Right cardiac atrium (tissue), 5 donors: Measurements from ENCODE around the gene SPINDOC. TPM values are rescaled to one million over a fixed set of nuclear protein-coding genes. Genes with fewer than 3 reads are reported as not detected.

Experiments used
- ATAC-seq, 2 donors: fragments of 200-7000 bp; cut with Tn5 transposase; one replicate each; pipeline versions ENCODE4 v1.8.0 to v1.9.1; 2020; ENCODE audit warnings: moderate library complexity in 2 of 2, mild to moderate bottlenecking in 1 of 2
- DNase-seq, 3 donors: peaks; one replicate each; pipeline ENCODE4 v3.0.0-alpha.2; 2020
- H3K27ac ChIP-seq: one replicate; pipeline ENCODE4 v1.5.1; 2013; ENCODE audit warnings: mild to moderate bottlenecking, low read length, control low read depth, moderate library complexity
- H3K27me3 ChIP-seq: one replicate; pipeline ENCODE4 v1.6.1; 2013; ENCODE audit not compliant: control insufficient read depth, insufficient read depth
- H3K4me1 ChIP-seq: one replicate; pipeline ENCODE4 v1.6.1; 2013; ENCODE audit warnings: low read length; ENCODE audit not compliant: control insufficient read depth, insufficient read depth
- H3K4me3 ChIP-seq: one replicate; pipeline ENCODE4 v1.5.1; 2013; ENCODE audit warnings: low read length, control low read depth
- H3K9me3 ChIP-seq: one replicate; pipeline ENCODE4 v1.6.1; 2013; ENCODE audit warnings: low read length; ENCODE audit not compliant: control insufficient read depth
- WGBS: extraction: QIAGEN DNeasy Blood & Tissue Kit; methylation state at CpG from one replicate; pipeline ENCODE4 v1.1.7; 2013; 5-methylcytosine and 5-hydroxymethylcytosine counted together
- intact Hi-C, 4 donors: fragments of 100-400 bp; cut with DNase I; formaldehyde crosslinking; loops; one replicate each; pipeline versions ENCODE4 v1.11.0 to v1.14.0; 2022 to 2023
- polyA plus RNA-seq: library from polyadenylated mRNA; stranded (reverse); fragments of 200-250 nt; gene quantifications from one replicate; pipeline ENCODE4 v1.2.3, GENCODE V29; 2013
- total RNA-seq, 4 donors: library from RNA; stranded (reverse); fragmentation: NEBNext Ultra II Directional; extraction: Animal tissue kit (Norgen Biotek cat#: 25700); gene quantifications; one replicate each; pipeline ENCODE4 v1.2.1, GENCODE V29; 2021
- donor health status: healthy with polysubstance abuse.
- donor health status: DM: no; HTN: yes; CAD: no.
- donor health status: DM: no; HTN: no; CAD: no.
- donor health status: DM: no; HTN: yes; CAD: no; lungs with severe emphysema.
- donor health status: DM: yes; HTN: yes; CAD: no.

SPINDOC gene
- total and polyA plus RNA-seq, 5 donors: 12.8 to 18.8 (median 16.8) TPM

DNA sequence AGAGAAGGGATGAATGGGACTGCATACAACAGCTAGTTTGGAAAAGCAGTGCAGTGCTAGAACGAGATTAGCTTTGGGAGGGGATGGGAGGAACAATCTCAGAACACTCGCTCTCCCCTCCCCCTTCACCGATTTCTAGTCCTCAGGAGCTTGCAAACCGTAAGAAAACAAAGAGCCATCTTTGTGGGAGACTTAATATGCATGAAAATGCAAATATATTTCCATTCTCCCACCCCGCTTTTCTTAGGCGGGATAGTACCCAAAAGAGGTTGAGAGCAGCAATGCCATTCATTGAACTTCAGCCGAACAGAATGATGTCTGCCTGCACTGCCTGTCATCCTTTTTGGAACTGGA, 1.1 kb downstream of the SPINDOC start:
- no peak for DNase-seq
- no peaks in the 10 kb centered on the region for H3K9me3 ChIP-seq
- WGBS: 12% methylated on average over 7 of the region's 7 CpGs
- H3K4me1 ChIP-seq: no peaks in the 10 kb centered on the region
- peak overlapping the region; percentile 89 for H3K4me3 ChIP-seq
- ATAC-seq: no peak
- H3K27ac ChIP-seq: no peak overlapping the region
- intact Hi-C loops: loop anchor here in 1 of 4 donors (5.0 kb wide), 1 partner anchor 47 kb away; the partner anchor contains the start of gene ZFTA
- H3K27me3 ChIP-seq: no peaks in the 10 kb centered on the region

DNA sequence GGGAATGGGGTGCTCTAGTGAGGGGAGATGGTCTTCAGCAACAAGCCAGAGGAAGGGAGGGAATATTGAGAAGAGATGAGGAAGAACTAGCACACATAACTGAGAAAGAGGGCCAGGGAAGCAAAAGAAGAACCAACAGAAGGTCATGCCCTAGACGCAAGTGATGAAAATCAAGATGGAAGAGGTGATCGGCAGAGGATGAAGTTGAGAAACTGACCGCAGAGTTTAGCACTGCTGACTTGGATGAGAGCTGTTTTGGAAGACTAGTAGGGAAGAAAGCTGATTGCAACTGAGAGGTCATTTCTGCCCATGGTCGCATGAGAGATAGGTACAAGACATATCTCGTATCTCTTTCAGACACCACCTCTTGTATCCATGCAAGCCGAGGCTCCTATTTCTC, 2.9 kb downstream of the SPINDOC start:
- intact Hi-C loops: no loop called here
- DNase-seq: no peak
- Histone ChIP-seq H3K4me1 (no peaks in the 10 kb centered on the region), H3K4me3 (no peak overlapping the region), H3K9me3 (no peaks in the 10 kb centered on the region), H3K27ac (no peak overlapping the region), H3K27me3 (no peaks in the 10 kb centered on the region)
- 93% methylated on average over 6 of the region's 6 CpGs for WGBS
- no peak for ATAC-seq

DNA sequence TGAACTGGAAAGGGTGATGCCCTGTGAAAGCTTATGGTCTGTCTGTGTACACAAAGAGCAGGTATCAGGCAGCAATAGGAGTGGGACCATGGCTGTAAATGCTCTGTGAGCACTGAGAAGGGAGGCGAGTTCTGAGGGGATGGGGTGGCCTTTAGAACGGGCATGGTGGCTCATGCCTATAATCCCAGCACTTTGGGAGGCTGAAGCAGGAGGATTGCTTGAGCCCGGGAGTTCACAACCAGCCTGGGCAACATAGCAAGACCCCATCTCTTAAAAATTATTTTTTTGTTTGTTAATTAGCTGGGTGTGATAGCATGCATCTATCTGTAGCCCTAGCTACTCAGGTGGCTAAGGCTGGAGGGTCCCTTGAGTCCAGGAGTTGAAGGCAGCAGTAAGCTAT, 3.5 kb downstream of the SPINDOC start:
- H3K27ac ChIP-seq: no peak overlapping the region
- no peaks in the 10 kb centered on the region for H3K4me1 ChIP-seq
- 95% methylated on average over 3 of the region's 3 CpGs for WGBS
- no peaks in the 10 kb centered on the region for H3K9me3 ChIP-seq
- no peak overlapping the region for H3K4me3 ChIP-seq
- DNase-seq: no peak
- intact Hi-C loops: no loop called here
- ATAC-seq: no peak
- H3K27me3 ChIP-seq: no peaks in the 10 kb centered on the region

DNA sequence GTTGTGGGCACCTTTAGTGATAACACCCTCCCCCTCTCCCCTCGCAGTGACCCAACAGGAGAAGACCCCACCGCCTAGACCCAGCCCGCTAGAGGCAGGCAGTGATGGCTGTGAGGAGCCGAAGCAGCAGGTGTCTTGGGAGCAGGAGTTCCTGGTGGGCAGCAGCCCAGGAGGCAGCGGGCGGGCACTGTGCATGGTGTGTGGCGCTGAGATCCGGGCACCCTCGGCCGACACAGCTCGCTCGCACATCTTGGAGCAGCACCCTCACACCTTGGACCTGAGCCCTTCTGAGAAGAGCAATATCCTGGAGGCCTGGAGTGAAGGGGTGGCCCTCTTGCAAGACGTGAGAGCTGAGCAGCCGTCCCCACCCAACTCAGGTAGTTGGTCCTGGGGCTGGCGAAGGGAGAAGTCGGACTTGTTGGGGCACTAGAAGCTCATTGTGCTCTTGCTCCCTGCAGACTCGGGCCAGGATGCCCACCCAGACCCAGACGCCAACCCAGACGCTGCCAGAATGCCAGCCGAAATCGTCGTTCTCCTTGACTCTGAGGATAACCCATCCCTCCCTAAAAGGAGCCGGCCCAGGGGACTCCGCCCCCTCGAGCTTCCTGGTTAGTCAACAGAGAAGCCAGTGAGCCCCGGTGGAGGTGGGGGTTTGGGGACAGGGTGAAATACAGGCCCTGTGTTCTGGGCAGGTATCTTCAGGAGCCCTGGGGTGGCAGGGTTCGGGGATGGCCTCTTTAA, 4.7 kb downstream of the SPINDOC start:
- 88% methylated on average over 27 of the region's 27 CpGs for WGBS
- no peaks in the 10 kb centered on the region for H3K27me3 ChIP-seq
- intact Hi-C loops: no loop called here
- ATAC-seq (no peak), DNase-seq (no peak)
- H3K27ac ChIP-seq: no peak overlapping the region
- no peak overlapping the region for H3K4me3 ChIP-seq
- no peaks in the 10 kb centered on the region for H3K9me3 ChIP-seq
- H3K4me1 ChIP-seq: no peaks in the 10 kb centered on the region

DNA sequence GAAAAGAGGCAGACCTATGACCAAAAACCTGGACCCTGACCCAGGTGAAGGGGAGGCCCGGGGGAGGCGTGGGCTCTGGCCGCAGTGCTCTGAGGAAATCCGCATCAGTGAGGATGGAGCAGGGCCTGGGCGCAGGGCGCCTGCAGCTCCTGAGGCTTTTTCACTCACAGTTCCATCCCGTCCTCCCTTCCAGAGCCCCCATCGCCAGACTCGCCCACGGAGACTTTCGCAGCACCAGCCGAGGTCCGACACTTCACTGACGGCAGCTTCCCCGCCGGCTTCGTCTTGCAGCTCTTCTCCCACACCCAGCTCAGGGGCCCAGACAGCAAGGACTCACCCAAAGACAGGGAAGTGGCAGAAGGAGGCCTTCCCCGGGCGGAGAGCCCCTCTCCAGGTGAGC, 5.4 kb downstream of the SPINDOC start:
- Histone ChIP-seq H3K9me3 (no peaks in the 10 kb centered on the region), H3K4me1 (no peaks in the 10 kb centered on the region), H3K27ac (no peak overlapping the region), H3K4me3 (no peak overlapping the region), H3K27me3 (no peaks in the 10 kb centered on the region)
- ATAC-seq (no peak), DNase-seq (no peak)
- intact Hi-C loops: no loop called here
- WGBS: 95% methylated on average over 19 of the region's 19 CpGs

DNA sequence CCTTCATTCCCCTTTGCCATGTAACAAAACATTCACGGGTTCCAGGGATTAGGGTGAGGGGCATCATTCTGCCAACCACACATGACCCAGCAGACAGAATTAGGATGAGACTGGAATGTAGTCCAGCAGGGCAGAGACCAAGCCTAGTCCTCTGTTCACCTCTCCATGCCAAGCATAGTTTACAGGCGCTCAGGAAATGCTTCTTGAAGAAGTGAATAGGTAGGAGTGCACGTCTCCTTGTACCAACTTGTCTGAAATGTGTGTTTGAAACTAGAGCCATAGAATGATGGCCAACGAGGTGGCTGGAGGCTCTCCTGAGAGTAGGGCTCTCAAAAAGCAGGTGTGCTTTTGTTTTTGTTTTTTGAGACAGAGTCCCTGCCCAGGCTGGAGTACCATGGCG, 8.2 kb downstream of the SPINDOC start:
- intact Hi-C loops: no loop called here
- H3K4me1 ChIP-seq: no peaks in the 10 kb centered on the region
- WGBS: 91% methylated on average over 5 of the region's 5 CpGs

DNA sequence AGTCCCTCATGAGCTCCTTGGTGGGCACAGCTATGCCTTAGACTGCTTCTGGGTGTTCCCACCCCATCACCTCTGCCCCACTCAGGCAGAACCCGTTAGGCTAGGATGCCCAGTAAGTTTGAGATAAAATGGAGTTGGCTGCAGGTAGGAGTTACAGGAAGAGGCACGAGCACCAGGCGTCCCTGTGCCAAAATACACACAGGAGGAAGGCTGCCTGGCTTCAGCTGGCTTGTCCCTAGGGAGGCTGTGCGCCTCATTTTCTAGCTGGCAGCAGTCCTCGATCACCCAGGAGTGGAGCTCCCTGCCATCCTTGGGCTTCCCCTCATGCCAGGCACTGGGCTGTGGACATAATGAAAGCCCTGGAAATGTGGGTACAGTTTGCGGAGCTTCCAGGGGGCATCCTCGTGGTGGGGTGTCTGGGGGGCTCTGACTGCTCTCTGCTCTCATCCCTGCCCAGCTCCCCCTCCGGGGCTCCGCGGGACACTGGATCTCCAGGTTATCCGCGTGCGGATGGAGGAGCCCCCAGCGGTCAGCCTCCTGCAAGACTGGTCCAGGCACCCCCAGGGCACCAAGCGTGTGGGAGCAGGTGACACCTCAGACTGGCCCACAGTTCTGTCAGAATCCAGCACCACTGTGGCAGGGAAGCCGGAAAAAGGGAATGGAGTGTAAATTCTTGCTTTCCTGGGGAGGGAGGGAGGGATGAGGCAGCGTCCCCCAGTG, 13.4 kb downstream of the SPINDOC start:
- Histone ChIP-seq H3K4me1 (no peaks in the 10 kb centered on the region), H3K27me3 (no peaks in the 10 kb centered on the region), H3K27ac (no peak overlapping the region), H3K9me3 (no peaks in the 10 kb centered on the region), H3K4me3 (no peak overlapping the region)
- ATAC-seq (peak in 1 of 2 donors; percentile 22), DNase-seq (no peak)
- 81% methylated on average over 17 of the region's 17 CpGs for WGBS
- intact Hi-C loops: no loop called here

More for the DNA sequence above, 8.2 kb downstream of the SPINDOC start:
- Histone ChIP-seq H3K4me3 (no peak overlapping the region), H3K9me3 (no peaks in the 10 kb centered on the region), H3K27me3 (no peaks in the 10 kb centered on the region), H3K27ac (no peak overlapping the region)
- DNase-seq (no peak), ATAC-seq (no peak)

DNA sequence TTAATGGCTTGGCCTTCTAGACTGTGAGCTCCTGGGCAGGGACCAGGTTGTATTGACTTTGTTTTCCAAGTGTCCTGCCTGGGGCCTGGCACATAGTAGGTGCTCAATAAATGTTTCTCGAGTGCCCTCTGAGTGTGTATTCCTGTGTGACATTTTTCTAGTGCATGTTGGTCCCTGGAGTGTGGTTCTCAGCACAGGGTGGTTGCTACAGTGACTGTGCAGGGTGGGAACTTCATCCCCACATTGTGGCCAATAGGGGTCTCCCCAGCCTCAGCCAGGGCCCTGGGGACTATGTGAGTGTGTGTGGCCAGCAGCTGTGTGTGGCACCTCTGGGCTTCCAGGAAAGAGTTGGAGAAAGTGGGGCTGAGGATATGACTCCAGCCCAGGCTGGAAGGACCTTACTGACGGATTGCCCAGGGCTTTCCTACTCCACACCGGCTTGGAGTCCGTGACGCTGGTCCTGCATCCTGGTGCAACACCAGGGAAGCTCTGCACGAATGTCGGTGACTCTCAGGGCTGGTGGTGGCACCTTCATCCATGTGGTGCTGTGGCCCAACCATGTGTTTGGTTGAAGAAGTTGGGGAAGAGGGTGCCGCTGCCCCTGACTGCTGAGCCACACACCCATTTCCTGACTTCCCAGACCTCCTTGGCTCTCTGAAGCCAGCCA, 16.7 kb downstream of the SPINDOC start:
- no peak for DNase-seq
- intact Hi-C loops: loop anchor here in 1 of 4 donors (10.0 kb wide), 1 partner anchor 325 kb away; no protein-coding TSS in a partner anchor
- H3K4me1 ChIP-seq: no peaks in the 10 kb centered on the region
- H3K27me3 ChIP-seq: no peaks in the 10 kb centered on the region
- H3K9me3 ChIP-seq: no peaks in the 10 kb centered on the region
- WGBS: 81% methylated on average over 8 of the region's 8 CpGs
- peak; percentile 38 to 42 for ATAC-seq
- H3K27ac ChIP-seq: no peak overlapping the region
- no peak overlapping the region for H3K4me3 ChIP-seq

DNA sequence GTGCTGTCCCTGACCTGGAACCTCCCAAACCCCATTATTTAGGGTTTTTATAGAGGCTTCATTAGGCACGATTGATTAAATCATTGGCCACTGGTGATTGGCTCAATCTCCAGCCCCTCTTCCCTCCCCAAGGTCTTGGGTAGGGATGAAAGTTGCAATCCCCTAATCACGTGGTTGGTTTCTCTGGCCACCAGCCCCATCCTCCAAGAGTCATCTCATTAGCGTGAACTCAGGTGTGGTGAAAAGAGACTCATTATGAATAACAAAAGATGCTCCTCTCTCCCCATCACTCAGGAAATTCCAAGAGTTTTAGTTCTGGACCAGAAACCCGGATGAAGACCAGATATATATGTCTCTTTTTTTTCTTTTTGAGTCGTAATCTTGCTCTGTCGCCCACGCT, 18.1 kb downstream of the SPINDOC start:
- ATAC-seq (no peak), DNase-seq (no peak)
- Histone ChIP-seq H3K27me3 (no peaks in the 10 kb centered on the region), H3K9me3 (no peaks in the 10 kb centered on the region), H3K4me1 (no peaks in the 10 kb centered on the region), H3K27ac (no peak overlapping the region), H3K4me3 (no peak overlapping the region)
- WGBS: 60% methylated on average over 7 of the region's 7 CpGs
- intact Hi-C loops: loop anchor here in 1 of 4 donors (10.0 kb wide), 1 partner anchor 323 kb away; no protein-coding TSS in a partner anchor

DNA sequence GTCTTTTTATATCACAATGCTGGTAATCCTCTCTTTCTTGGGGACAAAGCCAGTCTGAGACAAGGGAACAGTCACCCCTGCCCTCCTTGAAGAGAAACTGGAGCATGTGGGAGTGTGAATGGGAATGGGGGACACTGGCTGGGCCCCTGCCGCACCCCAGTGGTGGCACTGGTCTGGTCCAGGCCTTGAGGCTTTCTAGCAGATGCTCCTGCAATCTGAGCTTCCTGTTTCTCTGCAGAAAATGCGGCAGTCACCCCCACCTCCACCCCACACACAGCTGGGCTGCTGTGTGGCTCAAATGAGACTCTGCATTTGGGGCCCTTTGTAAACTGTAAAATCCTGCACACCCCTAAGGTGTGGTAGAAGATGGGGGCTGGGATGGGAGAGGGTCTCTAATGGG, 19.1 kb downstream of the SPINDOC start:
- ATAC-seq (no peak), DNase-seq (no peak)
- H3K27ac ChIP-seq: no peak overlapping the region
- H3K4me3 ChIP-seq: no peak overlapping the region
- intact Hi-C loops: loop anchor here in 1 of 4 donors (10.0 kb wide), 1 partner anchor 322 kb away; no protein-coding TSS in a partner anchor
- 61% methylated on average over 2 of the region's 2 CpGs for WGBS
- no peaks in the 10 kb centered on the region for H3K27me3 ChIP-seq
- H3K9me3 ChIP-seq: no peaks in the 10 kb centered on the region
- no peaks in the 10 kb centered on the region for H3K4me1 ChIP-seq

DNA sequence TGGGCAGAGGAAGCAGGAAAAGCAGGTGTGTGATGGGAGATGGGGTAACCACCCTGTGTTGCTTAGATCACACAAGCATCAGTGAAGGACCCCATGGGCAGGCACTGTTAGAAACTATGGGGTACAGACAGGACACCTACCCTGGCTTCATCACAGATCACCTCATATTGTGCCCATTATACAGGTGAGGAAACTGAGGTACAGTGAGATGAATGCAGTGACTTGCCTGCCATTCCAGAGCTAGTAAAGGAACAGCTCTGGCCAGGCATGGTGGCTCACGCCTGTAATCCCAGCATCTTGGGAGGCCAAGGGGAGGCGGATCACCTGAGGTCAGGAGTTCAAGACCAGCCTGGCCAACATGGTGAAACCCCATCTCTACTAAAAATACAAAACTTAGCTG, 19.8 kb downstream of the SPINDOC start:
- H3K27ac ChIP-seq: no peak overlapping the region
- H3K4me1 ChIP-seq: no peaks in the 10 kb centered on the region
- no peaks in the 10 kb centered on the region for H3K27me3 ChIP-seq
- ATAC-seq: no peak
- no peak overlapping the region for H3K4me3 ChIP-seq
- DNase-seq: no peak
- H3K9me3 ChIP-seq: no peaks in the 10 kb centered on the region
- intact Hi-C loops: loop anchor here in 1 of 4 donors (10.0 kb wide), 1 partner anchor 322 kb away; no protein-coding TSS in a partner anchor
- 98% methylated on average over 2 of the region's 2 CpGs for WGBS
